GM18507 (cell line): ENCODE measurements around the gene ACBD4.

Experiments
- DNase-seq: peaks from one replicate; pipeline ENCODE4 v3.0.0; 2011; ENCODE audit warnings: low read depth; ENCODE audit not compliant: insufficient read length; ENCODE audit errors: extremely low spot score
- FAIRE-seq: peaks from 2 replicates; lab custom pipeline; 2011; peaks lifted over from hg19 to GRCh38; lab: Jason Lieb, UNC

The ACBD4 gene

GRCh38 chr17:45148183-45149036, 12.9 kb downstream of the ACBD4 start, which contains the start of gene HEXIM1:
Gene HEXIM1, plus strand, starts transcription at chr17:45148475. Its CDS starts 716 bp downstream, at chr17:45149191.
- DNase-seq (peak; percentile 87), FAIRE-seq (peak; percentile 96)

DNA sequence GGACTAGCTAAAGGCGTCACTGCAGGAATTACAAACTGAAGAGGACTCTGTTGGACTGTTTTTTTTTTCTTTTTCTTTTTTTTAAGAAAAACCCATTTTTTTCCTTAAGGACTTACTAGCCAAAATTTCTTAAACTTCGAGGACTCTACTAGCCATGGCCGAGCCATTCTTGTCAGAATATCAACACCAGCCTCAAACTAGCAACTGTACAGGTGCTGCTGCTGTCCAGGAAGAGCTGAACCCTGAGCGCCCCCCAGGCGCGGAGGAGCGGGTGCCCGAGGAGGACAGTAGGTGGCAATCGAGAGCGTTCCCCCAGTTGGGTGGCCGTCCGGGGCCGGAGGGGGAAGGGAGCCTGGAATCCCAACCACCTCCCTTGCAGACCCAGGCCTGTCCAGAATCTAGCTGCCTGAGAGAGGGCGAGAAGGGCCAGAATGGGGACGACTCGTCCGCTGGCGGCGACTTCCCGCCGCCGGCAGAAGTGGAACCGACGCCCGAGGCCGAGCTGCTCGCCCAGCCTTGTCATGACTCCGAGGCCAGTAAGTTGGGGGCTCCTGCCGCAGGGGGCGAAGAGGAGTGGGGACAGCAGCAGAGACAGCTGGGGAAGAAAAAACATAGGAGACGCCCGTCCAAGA, 13.7 kb downstream of the ACBD4 start:
- peak; percentile 58 for FAIRE-seq

GRCh38 chr17:45149669-45150664, 14.5 kb downstream of the ACBD4 start:
- DNase-seq = no peak
- no peak for FAIRE-seq

More for the DNA sequence above, 13.7 kb downstream of the ACBD4 start:
- DNase-seq = no peak

DNA sequence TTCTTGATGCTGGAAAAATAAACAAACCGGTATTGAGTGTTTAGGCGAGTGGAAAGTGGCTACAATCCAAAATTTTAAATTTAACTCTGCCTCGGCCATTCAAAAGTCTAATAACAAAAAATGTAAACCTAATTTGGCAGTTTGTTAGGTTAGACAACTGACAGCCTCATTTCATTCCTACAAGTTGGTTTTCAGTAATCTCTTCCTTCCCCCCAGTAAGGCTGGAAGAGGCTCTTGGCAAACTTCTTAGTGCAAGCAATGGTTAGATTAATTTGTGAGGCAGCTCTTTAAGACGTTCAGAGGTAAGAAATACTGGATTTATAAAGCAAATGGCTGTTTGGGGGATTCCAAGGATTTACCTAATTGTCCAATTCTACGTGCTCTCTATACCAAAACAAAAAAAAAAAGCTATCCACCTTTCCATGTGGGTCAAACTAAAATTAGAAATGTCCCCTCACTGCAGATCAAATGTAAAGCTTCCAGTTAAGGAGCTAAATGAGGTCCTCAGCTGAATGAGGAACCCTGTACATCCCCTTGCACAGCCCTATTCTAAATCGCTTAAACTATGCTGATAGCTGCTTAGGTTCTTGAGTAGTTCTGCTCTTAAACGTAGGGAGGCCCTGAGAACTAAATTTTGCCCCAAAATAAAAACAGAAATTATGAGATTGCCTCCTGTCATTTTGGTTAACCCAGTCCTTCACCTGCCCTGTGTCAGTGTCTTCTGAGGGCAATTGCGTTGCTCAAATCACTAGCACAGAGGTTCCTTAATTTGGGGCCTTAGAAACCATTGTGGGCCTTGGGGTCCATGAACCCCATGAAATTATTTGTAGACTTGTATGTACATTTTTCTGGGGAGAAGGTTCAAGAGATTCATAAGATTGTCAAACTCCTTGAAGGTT, 15.7 kb downstream of the ACBD4 start:
- FAIRE-seq (no peak), DNase-seq (no peak)

DNA sequence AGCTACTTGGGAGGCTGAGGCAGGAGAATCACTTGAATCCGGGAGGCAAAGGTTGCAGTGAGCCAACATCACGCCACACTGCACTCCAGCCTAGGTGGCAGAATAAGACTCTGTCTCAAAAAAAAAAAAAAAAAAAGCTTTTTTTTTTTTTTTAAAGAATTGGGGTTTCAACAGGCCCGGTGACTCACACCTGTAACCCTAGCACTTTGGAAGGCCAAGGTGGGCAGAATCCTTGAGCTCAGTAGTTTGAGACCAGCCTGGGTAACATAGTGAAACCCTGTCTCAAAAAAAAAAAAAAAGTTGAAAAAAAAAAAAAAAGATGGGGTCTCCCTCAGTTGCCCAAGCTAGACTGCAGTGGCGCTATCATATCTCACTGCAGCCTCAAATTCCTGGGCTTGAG, 19.5 kb downstream of the ACBD4 start:
- no peak for FAIRE-seq
- DNase-seq = no peak

GRCh38 chr17:45155483-45155882, 20.0 kb downstream of the ACBD4 start:
- no peak for FAIRE-seq
- DNase-seq = no peak

GRCh38 chr17:45156242-45156641, 20.8 kb downstream of the ACBD4 start:
- DNase-seq (no peak), FAIRE-seq (no peak)

DNA sequence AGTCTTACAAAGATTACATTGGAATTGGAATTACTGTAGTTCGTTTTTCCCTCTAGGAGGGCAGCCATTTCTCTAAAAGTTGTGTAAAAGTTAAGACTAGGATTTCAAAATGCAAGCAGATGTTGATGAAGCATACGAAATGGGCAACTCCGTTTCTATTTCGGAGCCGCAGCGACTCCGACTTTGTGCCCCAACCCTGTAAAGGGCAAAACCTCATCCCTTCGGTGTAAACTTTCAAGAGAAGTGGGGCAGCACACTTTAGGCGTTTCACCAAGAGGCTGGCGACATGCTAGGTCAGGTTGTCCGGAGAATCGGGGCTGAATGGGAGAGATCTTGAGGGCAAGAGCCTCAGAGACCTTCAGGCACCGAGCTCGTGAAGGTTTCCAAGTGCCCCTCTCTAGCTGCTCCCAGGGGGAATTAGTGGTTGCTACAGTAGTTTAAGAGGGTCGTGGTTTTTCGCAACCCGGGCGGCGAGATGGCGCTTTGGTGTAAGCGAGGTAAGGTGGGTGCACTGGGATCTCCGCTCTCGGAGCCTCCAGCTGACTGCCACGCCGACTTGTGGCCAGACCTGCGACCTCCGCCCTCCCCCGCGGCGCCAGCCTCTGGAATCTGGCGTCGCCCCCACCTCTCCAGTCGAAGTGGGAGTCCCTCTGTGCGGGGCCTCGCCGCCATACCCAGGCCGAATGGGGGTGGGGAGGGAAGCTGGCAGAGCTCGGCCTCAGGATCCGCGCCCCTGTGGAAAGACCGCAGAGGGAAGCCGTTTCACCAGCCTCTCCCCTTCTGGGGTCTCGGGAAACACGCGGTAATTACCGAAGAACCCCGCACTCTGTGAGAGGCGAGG, 25.2 kb downstream of the ACBD4 start:
- FAIRE-seq = peak; percentile 71
- DNase-seq = no peak

DNA sequence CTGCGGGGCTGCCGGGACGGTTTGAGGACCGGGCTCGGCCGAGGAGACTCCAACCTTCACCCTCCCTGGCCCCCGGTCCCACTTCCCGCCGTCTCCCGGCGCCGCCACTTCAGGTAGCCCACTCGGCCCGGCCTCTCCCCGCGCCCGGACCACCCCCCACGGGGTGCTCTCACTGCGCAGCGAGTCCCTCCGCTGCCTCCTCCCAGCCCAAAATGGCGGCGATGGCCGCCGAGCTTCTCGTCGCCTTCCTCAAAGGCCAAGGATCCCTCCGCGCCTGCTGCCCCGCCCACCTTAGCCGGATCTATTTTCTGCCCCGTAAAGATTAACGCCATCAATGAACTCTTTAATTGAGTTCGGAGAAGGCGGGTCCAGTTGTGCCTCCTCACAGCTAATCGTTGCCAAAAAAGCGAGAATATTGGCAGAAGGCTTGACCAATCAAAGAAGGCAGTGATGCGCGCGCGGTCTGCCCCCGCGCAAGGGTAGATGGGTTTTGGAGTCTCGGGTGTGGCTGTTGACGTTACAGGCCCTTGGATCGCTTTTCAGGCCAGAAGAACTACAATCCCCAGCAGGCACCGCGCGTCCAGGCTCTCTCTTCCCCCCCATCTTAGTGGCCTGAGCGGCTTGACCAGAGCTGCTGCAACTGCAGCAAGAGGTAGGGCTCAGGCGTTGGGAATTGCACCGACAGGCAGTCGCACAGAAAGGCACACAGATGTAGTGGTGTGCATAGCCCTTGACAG, 26.0 kb downstream of the ACBD4 start, which contains the start of gene HEXIM2:
Gene HEXIM2, plus strand, starts transcription at position 588 of the 737 bp plus-strand sequence. CDS start 919 bp downstream, outside the sequence.
- peak; percentile 98 for FAIRE-seq
- DNase-seq = peak; percentile 93

- no peak for DNase-seq
Observed at GRCh38 chr17:45162025-45162687, 26.7 kb downstream of the ACBD4 start.

DNA sequence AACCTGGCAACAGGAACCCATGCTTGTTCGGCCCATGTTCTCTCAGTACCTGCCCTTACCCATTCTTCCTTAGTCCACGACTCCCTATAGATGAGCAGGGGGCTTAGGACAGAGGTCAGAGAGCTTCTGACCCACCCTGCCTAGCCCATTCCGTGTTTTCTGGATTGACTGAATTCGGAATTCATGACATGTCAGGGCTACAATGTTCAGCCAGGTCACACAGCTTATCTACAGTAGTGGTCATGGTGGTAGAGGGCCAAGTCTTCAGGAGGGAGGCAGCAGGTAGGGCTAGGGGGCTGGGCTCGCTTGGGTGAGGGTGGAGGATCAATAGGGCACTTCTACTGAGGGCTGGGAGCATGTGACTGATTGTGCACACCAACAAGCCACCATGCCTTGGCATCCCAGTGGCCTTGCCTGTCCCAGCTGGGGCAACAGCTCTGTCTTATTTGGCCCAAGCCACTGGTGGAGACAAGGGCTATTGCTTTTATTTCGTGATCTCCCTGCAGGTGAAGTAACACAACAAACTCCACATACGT, 29.3 kb downstream of the ACBD4 start:
- FAIRE-seq (no peak), DNase-seq (no peak)

More at GRCh38 chr17:45162025-45162687, 26.7 kb downstream of the ACBD4 start:
- no peak for FAIRE-seq

DNA sequence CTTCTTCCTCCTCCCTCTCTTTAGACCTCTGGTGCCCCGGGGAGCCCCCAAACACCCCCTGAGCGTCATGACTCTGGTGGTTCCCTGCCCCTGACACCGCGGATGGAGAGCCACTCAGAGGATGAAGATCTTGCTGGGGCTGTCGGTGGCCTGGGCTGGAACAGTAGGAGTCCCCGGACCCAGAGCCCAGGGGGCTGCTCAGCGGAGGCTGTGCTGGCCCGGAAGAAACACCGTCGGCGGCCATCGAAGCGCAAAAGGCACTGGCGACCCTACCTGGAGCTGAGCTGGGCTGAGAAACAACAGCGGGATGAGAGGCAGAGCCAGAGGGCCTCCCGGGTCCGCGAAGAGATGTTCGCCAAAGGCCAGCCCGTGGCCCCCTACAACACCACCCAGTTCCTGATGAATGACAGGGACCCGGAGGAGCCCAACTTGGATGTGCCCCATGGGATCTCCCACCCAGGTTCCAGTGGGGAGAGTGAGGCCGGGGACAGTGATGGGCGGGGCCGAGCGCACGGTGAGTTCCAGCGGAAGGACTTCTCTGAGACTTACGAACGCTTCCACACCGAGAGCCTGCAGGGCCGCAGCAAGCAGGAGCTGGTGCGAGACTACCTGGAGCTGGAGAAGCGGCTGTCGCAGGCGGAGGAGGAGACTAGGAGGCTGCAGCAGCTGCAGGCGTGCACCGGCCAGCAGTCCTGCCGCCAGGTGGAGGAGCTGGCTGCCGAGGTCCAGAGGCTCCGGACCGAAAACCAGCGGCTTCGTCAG, 33.7 kb downstream of the ACBD4 start:
- no peak for FAIRE-seq
- no peak for DNase-seq

DNA sequence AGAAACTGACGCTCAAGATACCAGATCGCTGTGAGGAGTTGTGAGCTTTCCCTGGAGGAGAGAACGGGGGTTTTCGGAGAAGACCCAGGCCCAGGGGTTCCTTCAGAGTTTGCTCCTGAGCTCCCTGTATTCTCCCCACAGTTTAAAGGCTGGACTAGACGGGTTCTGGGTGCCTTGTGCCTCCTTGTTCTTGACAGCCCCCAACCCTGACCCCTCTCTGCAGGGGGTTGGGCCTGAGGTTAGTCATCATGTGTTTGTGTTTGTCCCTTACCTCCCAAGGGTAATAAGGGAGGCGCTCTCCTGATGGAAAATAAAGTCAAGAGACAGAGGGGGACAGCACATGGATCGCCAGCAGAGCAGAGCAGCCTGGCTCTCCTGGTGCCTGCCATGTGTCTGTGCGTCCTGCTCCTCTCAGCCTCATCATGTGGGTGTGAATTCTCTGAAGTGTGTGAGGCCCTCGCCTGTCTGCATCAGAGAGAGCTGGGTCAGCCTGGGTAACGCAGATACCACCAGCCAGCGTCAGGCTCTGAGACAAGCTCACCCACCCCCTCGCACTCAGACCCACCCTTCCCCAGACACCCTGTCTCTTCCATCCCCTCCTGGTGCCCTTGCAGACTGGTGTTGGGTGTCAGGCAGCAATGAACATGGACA, 34.9 kb downstream of the ACBD4 start:
- no peak for FAIRE-seq
- no peak for DNase-seq

DNA sequence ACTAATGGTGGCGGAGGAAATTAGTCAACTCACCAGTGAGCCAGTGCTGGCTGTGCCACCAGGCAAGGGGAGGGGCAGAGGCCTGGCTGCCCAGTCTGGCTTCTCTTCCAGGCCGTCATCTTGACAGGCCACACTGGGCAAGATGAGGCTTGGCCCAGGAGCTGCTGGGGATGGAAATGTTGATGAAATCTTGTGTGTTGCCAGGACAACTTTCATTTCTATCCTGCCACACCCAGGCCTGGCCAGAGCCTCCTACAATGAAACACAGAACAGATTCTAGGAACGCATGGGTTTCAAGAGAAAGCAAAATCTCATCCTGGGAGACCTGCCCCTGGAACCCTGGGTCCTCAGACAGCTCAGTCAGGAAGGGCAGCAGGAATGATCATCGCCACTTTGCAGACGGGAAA, 35.4 kb downstream of the ACBD4 start:
- DNase-seq (no peak), FAIRE-seq (no peak)
